GM12801 (cell line): Measurements from ENCODE around the gene MORN1.

Source experiments
- CTCF ChIP-seq: IDR thresholded peaks from one replicate; pipeline ENCODE4 v1.5.1; 2011; ENCODE audit warnings: control low read depth; ENCODE audit not compliant: insufficient read length; ENCODE audit errors: extremely low read depth

The MORN1 gene

GRCh38 chr1:2396059-2396458 is 4.7 kb upstream of the MORN1 start:
- TF ChIP-seq CTCF: no peak

- no peak for TF ChIP-seq CTCF
These were observed 3.9 kb upstream of the MORN1 start for GRCh38 chr1:2395245-2395644.

DNA sequence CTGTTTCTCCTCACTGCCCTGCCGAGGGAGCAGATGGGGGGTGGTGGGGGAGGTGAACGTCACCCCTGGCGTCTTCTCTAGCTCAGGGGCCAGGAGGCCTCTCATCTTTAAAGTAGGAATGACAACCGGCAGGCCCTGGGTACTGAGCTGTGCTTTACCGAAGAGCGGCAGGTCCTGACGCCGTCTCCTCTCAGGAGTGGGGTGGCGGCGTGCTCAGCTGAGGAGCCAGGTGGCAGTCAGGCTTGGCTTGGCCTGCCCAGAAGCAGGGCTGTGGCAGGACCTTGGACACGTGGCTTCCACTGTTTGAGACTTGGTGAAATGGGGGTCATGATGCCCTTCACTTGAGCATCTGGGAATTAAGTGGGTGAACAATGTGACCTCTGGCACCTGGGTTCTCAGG is 3.4 kb upstream of the MORN1 start:
- TF ChIP-seq CTCF: no peak

- no peak for TF ChIP-seq CTCF
These were observed 2.9 kb upstream of the MORN1 start for GRCh38 chr1:2394220-2394619.

- TF ChIP-seq CTCF: no peak
These were observed 2.1 kb upstream of the MORN1 start for GRCh38 chr1:2393471-2393877.

GRCh38 chr1:2392686-2393085 is 1.3 kb upstream of the MORN1 start:
- no peak for TF ChIP-seq CTCF

DNA sequence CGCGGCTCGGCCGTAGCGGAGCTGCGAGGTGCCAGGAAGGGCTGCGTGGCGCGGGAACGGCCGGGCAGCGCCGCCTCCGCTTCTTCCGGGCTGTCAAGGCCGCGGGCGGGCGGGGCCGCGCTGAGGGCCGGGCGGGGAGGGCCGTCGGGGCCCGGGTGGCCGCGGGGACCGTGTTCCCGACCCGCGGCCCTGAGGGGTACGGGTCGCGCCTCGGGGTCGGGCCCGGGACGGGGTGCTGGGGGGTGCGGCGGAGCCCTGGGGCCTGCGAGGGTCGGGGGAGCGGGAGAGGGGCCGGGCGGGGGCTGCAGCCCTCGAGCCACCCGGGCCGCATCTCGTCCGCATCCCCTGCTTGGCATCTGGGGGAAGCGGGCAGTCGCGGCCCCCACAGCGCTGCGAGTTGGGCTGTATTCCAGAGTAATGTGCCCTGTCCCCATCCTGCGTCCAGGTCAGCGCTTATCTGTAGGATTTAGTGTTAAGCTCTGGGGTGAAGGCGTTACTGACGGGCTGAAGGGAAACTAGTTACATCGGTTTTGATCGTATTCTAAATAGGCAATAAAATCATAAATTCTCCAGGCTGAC is 666 bp upstream of the MORN1 start:
- no peak for TF ChIP-seq CTCF
